HG02970 (cell line): ENCODE measurements around the gene KAZN.

Experiments used
- ATAC-seq: cut with Tn5 transposase; IDR thresholded peaks from one replicate; pipeline ENCODE4 v1.9.1; 2021; ENCODE audit warnings: mild to moderate bottlenecking, moderate library complexity, moderate number of reproducible peaks; ENCODE audit not compliant: unreplicated experiment, low FRiP score

KAZN gene

DNA sequence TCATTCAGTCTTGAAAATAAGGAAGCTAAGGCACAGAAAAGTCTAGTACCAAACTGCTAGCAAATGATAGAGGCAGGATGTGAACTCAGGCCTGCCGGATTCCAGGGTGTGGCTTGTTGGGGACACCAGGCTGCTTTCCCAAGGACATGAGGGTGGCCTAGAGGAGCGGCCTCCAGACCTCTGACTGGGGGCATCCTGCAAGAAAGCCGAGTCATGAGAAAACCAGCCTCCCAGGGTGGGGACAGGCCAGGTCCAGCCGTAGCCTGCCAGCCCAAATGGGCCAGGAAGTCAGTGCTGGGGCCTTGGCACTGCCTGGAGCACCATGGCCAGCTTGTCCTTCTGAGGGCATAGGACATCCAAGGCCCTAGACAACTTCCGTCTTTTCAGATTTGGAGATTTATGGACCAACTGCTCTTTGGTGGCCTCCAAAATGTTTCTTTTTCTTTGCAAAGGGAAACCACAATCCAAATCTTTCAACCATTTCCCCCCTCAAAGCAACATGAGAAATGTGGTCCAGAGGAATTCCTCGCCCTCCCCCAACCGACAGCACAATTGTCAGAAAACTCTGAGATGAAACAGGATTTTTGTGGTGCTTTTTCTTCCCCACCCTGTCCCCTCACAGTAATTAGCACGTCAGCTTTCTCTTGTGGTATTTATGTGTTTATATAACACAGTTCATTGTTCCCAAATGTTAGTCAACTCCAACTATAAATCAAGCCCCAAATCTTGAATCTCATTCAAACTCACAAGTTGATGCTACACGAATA lies 212.3 kb downstream of the KAZN start:
- ATAC-seq, result no peak

DNA sequence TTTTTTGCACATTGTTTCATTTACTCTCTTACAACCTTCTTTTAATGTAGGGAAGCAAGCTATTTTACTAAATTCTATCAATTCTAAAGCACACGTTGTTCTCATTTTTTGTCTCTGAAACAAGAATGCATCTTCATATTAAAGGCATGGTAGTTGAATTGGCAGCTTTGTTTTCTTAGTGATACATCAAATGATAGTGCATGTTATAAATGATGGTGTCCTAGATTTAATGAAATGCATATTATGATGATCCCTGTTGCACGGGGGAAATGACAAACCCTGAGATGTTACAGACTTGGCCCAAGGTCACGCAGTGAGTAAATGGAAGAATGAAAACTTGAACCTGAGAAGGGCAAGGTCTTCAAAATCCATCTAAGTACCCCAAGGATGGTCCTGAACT lies 213.1 kb downstream of the KAZN start:
- ATAC-seq, result no peak

DNA sequence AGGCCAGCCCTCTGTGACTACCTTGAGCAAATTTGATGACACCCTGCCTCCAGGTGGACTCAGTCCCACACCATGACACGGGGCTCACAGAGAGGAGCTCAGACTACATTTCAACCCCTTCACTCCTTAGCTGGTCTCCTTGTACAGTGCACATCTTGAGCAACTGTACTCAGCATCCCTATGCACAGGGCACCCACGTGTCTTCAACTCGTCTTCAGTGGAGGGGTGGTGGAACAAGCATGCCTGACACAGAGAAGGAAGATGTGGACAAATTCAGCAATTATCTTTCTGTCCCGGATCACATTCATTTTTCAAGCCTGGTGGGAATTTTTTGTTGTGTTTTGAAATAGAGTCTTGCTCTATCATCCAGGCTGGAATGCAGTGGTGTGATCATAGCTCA lies 213.7 kb downstream of the KAZN start:
- ATAC-seq, result no peak

DNA sequence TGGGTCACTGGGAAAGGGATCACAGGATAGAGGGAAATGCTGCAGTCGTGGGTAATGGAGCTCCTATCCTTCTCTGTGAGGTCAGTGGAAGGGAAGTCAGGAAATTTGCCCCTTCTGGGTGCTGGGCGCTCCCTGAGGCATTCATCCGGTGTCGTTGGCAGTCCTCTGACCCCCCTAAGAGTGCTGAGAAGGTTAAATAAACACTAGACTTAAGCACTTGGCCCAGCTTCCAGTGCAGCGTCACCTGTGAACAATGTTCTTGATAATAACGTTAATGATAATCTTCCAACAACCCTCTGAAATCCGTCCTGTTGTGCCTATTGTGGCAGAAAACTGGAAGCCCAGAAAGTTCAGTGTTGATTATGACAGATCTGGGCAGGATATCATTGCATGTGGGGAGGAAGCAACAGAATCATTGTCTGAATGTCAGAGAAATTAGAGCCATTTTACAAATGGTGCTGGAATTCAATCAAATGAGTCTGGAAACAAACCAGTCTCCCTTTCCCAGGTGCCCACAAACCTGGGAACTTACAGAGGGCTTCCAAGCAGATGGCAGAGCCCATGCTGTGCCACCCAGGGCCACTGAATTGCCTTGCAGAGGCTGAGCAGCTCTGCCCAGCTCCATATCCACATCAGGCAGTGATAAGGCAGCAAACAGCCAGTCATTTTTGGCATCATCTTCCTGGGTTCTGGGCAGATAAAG lies 216.8 kb downstream of the KAZN start:
- ATAC-seq, result no peak

DNA sequence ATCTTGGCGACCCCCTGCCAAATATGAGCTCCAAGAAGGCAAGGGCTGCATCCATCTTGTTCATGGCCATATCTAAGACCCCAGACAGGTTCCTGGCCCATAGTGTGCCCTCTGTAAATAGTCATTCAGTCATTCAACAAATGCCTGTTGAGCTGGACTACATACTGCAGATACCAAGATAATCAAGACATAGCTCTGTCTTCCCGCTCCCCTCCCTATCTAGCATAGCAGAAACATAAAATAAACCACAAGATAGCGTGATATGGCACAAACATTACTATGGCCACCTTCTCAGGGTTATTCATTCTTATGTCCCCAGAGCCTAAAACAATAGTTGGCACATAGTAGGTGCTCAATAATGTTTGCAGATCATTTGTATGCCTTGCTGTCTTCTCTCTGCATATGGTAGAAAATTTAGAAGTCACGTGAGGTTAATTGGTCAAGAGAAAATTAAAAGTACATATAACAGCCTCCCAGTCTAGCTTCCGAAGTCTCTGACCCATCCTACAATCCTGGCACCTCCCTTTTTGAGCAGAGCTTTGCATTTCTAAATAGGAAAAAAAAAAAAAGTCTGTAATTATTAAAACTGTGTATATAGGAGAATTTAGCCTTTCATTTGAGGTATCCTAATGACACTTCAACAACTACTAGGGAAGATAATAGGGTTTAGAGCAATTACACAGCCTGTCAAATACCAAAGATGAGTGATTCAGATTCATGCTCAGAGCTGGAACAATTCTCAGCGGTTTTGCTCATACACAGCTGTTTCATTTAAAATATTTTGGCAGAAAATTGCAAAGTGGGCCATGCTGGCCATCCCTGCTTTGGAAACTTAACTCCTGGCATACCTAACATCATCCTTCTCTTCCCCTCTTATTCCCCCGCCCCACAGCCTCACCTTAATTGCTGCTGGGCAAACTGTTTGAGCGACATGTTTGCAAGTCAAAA lies 219.0 kb downstream of the KAZN start:
- no peak for ATAC-seq

DNA sequence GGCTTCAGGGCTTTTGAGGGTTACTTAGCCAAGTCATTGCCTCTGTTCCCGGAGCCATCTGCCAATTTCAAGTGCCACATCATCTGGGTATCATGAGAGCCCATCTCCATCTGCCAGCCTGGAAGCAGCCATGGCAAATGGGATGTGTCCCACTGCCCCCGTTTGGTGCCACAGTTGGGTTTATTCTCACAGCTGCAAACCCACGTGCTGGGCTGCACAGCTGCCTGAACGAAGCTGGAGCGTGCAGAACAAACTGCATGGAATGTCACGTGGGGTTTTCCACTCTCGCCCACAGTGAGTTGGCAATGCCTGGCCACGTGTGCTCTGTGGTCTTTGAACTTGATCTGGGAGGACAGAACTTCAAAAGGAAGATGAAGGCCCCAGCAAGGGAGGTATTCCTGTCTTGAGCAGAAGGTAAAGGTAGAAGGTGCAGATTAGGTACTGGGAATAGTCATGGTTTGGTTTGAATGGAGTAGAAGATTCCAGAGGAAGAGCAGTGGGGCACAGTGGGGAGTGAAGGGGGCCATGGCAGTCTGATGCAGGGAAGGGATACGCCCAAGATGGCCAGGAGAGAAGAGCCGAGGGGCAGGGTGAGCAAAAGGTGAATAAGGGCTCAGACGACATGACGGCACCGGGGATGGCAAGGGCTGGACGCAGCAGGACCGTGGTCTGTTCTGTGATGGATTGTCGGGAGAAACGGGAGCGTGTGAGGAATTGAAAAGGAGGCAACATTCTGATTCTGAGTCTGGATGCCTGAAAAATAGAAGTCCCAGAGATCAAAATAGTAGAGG lies 222.0 kb downstream of the KAZN start:
- ATAC-seq, result no peak

DNA sequence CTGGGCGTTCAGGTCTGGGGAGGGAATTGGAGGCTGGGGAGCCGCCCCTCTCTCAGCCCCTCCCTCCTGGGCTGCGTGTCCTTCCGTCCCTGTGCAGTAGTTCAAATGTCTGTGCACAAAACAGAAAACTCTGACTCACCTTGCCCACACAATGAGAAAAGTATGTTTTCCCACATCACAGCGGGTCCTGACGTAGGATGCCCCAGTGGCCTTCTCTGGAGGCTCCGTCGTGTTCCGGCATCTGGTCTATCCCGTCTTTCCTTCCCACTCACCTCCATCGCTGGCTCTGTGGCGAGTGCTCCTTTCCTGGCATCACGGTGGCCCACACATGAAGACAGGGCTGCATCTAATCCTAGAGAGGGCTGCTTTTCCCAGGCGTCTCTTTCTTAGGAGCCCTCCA lies 224.0 kb downstream of the KAZN start:
- ATAC-seq, result no peak

DNA sequence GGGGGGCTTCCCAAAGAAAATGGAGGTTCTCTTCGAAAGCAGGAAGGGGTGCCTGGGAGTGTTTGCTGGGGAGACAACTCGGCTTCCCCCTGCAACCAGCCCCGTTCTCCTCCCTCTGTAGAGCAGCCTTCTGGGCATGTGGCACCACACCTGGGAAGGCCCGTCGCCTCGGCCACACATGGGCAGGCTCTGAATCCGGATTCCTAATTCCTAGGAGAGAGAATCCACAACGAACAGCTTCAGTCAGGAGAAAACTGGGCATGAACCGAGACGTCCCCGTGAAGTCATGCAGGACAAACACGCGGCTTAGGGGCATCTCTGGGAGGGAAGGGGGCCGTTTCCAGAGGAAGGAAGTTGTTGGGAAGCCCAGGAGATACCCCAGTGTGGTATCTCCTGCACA lies 224.5 kb downstream of the KAZN start:
- no peak for ATAC-seq

DNA sequence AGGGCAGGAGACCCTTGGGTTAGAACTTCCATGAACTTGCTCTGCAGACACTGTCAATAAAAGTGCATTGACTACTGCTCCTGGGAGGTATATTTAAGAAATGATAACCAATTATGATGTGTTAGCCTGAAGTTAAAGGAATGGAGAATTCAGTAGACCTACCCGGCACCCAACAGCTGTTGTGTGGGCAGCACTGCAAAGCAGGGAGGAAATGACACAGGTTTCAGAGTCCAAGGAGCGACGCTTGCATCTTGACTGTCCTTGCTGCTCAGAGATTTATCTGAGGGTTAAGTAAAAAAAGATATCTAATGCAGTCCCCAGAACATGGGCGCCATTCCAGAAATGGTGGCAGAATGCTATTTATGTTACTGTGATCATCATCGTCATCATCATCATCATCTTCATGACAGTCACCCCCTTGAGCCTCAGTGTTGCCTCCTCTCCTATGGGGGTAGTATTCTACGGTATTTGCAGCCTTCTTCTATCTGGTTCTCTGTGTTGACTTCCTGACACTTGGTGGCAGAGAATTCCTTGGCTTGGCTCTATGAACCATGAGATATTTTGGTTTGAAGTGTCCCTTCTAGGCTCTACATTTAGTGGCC lies 225.9 kb downstream of the KAZN start:
- ATAC-seq, result no peak

DNA sequence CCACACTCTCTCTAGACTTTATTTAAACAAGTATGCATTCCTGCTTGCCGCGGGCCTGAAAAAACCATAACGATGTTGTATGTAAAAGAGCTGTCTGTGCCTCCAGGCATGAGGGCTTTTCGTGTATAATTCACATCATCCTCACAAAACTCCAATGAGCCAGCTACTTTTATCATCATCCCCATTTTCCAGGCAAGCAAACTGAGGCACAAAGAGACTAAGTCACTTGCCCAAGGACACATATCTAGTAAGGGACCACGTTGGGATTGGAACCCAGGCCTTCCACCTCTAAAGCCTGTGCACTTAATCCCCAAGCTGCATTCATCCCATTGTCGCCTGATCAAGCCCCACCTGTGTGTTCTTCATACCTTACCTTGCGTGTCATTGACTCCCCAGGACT lies 226.9 kb downstream of the KAZN start:
- no peak for ATAC-seq

DNA sequence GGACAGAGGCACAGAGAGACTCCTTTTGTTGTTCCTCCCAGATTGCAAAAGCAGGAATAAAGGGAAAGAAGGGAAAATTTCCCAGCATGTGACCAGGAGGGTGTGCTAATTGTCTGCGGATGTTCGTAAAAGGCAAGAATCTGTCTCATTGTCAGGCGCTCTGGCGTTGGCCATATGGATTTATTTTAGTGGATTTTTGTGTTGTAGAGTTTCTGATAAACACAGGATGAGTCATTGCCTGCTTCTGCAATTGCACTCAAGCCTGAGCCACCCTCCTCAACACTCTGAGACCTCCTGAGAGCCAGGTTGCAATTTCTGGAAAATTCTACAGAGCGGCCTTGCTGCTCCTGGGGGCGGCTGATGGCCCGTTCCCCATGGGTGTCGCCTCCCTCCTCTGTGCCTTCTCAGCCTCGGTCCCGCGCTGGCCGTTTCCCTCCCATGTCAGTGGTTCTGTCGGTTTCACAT lies 227.7 kb downstream of the KAZN start:
- no peak for ATAC-seq

DNA sequence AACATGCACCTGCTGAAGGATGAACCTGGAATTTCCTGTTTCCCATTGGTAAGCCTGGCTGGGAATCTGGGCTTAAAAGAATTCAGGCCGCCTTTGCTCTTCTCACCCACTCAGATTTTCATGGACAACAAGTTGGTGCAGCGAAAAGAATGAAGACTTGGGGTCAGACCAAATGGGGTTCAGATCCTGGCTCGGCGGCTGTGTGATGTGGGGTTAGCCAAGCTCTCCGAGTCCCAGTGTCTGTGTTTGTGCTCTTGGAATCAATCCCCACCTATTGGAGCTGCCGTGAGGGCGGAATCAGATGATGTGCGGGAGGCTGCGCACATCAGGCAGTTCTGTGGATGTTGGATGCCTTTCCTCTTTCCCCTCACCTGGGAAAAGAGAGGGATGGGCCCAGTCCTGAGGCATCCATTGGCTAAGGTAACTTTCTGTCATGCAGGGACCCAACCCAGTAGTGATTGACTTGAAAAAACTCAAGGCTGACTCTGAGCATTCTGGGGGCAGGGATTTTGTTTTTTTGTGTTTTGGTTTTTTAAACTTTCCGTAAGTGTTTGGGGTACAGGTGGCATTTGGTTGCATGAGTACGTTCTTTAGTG lies 228.3 kb downstream of the KAZN start:
- no peak for ATAC-seq

DNA sequence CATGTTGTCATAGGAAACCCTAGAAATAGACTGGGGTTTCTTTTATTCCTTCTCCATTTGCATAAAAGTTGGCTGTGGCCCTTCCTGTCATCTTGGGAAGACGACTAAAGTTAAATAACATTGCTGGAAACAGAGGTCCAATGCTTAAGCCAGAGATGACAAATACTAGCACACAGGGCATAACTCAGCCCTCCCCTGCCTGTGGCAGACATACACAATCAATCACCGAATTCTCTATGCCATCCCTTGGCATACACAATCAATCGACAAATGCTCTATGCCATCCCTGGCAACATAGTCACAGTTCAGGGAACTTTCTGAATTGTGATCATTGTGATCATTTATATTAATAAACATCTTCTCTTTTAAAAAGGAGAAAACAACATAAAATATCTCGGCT lies 229.4 kb downstream of the KAZN start:
- no peak for ATAC-seq

DNA sequence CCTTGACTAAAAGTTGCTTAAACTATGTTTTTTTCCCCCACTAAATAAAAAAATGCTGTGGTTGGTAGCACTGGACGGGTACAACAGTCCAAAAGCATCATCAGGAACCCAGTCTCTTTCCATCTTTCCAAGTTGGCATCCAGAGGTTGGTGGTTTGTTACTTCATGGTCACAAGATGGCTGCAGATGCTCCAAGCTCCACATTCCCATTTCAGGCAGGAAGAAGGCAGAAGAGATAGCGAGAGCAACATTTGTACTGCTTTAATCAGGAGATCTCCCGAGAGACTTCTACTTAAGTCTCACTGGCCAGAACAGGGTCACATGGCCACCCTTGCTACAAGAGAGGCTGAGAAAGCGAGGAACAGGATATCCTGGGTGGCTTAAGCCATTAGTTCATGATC lies 230.2 kb downstream of the KAZN start:
- no peak for ATAC-seq

DNA sequence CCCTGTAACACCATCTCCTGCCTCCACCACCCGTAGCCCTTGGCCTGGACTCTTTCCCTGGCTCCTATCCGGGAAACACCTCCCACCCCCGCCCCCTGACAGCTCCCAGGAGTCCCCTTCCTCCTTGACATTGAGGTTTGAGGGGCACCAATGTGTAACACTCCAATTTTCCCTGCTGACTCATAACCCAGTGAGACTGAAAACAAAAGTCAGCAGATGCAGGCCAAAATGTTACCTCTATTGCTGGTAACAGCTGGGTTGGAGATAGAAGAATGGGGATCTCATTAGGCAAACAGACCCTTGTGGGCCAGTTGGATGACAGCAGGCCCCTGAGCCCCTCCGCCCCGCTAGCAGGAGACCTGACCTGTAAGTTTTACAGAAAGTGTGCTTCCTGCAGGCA lies 237.2 kb downstream of the KAZN start:
- ATAC-seq, result no peak

DNA sequence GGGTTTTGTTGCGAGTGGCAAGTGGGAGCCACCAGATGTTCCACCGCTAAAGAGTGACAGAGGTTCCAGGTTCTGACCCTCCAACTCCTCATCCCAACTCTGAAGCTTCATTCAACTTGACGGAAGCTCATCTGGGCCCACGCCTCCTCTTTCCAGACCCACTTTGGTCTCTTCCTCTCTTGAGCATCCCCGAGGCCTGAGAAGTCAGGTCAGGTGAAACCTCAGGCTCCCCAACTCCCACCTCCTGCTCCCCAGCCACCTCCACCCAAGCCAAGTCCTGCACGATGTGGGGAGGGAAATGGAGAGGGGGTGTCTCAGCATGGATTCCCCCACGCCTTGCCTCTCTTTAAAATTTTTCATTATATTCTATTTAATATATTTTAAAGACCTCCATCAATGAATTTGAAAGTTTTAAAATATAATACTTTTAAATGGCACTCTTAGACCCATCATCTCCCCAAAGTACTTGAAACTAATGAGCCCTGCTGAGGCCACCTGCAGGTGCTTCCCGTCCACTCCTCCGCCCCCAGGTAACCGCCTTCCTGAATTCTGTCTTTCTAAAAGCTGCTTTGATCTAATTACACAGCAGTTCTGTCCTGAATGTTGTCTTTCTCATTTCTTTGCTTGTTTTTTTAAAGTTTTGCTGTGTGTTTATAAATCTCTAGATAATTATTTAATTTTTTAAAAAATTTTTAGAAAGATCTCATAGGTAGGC lies 238.1 kb downstream of the KAZN start:
- no peak for ATAC-seq

DNA sequence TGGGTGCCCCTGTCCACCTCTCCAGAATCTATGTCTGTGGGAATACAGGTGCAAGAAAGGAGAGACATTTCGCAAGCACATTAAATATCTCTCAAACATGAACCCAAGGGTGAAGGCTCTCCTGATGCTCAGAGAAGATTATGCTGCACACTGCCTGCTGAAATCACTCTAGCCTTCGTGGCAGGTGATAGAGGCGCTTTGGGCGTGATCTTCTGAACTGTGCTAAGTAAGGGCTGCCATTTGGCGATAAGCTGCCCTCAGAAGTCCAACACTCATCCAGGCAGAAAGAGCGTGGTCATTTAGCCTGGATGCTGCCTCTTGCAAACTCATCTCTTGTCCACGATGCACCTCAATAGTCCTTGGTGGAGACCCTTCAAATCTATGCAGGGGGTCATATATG lies 241.9 kb downstream of the KAZN start:
- no peak for ATAC-seq

DNA sequence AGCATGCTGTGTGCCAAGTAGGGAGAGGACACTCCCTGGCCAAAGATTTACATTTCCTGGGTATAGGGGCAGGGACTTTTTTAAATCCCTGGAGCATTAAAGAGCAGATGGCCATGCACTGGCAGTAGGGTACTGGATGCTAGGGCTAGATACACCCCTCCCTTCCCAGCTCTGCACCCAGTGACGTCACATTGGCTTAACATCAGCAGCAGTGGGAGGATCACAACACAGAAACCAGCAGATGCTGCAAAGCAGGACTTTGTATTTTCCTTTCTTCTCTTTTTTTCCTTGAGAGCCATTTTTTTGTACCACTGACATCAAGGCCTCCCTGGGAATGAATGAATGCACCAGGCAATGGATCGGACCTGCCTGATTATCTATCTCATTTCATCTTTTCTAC lies 243.0 kb downstream of the KAZN start:
- no peak for ATAC-seq

DNA sequence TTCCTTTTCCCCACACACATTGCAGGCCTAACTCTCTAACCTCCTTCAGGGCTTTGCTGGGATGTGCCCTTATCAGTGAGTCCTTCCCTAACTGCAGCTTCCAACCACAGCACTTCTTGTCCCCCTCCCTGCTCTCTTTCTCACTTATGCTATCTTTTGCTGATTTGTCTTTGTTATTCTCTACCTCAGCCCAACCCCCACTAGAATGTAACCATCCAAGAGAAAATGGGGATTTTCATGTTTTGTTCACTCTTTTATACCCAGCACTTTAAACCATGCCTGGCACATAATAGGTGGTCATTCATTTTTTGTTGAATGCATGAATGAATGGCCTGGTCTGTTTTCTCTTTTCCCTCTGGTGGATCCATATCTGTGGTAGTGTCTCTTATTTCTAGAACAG lies 243.5 kb downstream of the KAZN start:
- ATAC-seq, result no peak
